IMR-90 (cell line): ENCODE results near the gene ABCA12.

Experiments used
- POLR2A ChIP-seq: IDR thresholded peaks from 2 replicates; pipeline ENCODE4 v1.6.1; 2012; ENCODE audit warnings: mild to moderate bottlenecking, low read depth, low read length
- SMC3 ChIP-seq: fragments of 150-350 bp; IDR thresholded peaks from 2 replicates; pipeline ENCODE4 v1.6.1; 2016; ENCODE audit warnings: low read depth, mild to moderate bottlenecking, antibody characterized with exemption, low read length, moderate library complexity
- TF ChIP-seq, protein P1 (sequence below): conservative IDR thresholded peaks from 2 replicates; pipeline ENCODE4 v1.5.1; 2012; ENCODE audit warnings: mild to moderate bottlenecking, low read depth, low read length, improper control_type of control experiment

DNA sequence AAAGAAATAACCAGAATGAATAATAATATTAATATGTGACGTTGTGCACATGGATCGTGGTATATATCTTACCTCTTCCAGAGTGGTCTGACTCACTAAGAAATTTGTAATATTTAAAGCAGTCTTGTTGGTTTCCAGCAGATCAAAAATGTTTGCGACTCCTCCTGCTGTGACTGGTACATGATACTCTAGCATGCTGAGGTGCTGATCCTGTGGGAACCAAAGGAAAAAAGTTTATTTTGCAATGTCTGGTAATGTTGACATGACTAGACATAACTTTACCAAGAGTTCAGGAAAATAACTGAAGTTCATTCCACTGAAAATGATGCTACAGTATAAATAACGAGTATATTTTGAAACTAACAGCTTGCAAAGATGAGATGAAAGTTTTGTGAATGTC is 204.4 kb downstream of the ABCA12 start:
- TF ChIP-seq, protein P1, sequence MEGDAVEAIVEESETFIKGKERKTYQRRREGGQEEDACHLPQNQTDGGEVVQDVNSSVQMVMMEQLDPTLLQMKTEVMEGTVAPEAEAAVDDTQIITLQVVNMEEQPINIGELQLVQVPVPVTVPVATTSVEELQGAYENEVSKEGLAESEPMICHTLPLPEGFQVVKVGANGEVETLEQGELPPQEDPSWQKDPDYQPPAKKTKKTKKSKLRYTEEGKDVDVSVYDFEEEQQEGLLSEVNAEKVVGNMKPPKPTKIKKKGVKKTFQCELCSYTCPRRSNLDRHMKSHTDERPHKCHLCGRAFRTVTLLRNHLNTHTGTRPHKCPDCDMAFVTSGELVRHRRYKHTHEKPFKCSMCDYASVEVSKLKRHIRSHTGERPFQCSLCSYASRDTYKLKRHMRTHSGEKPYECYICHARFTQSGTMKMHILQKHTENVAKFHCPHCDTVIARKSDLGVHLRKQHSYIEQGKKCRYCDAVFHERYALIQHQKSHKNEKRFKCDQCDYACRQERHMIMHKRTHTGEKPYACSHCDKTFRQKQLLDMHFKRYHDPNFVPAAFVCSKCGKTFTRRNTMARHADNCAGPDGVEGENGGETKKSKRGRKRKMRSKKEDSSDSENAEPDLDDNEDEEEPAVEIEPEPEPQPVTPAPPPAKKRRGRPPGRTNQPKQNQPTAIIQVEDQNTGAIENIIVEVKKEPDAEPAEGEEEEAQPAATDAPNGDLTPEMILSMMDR, result no peak
- TF ChIP-seq SMC3 (no peak), POLR2A (no peak)
